ENCODE data around the gene PKP1. TPM values are rescaled to one million over a fixed set of nuclear protein-coding genes. Genes with fewer than 3 reads are reported as not detected.

PKP1 gene
- total RNA-seq, 4 donors from 2014 or later, result 0.11 to 0.94 (median 0.54) TPM; not detected in 1

GRCh38 chr1:201282216-201282615 lies 1.1 kb upstream of the PKP1 start:
- H3K27me3 ChIP-seq, result no peaks in the 10 kb centered on the region

GRCh38 chr1:201283836-201284553 lies 689 bp downstream of the PKP1 start:
- Histone ChIP-seq H3K4me3 (replicated peaks in 1 of 3) (peak overlapping the region in 1 of 3 donors; percentile 2), H3K27me3 (no peaks in the 10 kb centered on the region), H3K36me3 (no peaks in the 10 kb centered on the region), H3K27ac (no peak overlapping the region), H3K9me3 (no peaks in the 10 kb centered on the region), H3K4me1 (peaks cover 9 to 25% of the 10 kb centered on the region in 2 donors)
- no peak for DNase-seq
- TF ChIP-seq POLR2A (IDR thresholded peaks at IDR 0.05), result no peak
- TF ChIP-seq CTCF (IDR thresholded peaks at IDR 0.05), result no peak
- WGBS, 2 donors, result 71 to 74% methylated on average over 27 to 29 of the region's 53 CpGs
- intact Hi-C loops (cut with DNase I), result no loop called here

More at GRCh38 chr1:201282216-201282615, 1.1 kb upstream of the PKP1 start:
- Histone ChIP-seq H3K36me3 (no peaks in the 10 kb centered on the region), H3K27ac (no peak overlapping the region), H3K4me1 (peaks cover 5 to 13% of the 10 kb centered on the region in 2 donors), H3K9me3 (no peaks in the 10 kb centered on the region), H3K4me3 (replicated peaks in 1 of 3) (no peak overlapping the region)
- TF ChIP-seq POLR2A (IDR thresholded peaks at IDR 0.05) (no peak), CTCF (IDR thresholded peaks at IDR 0.05) (no peak)
- intact Hi-C loops (cut with DNase I), result no loop called here
- WGBS, 2 donors, result 90 to 94% methylated on average over 6 of the region's 6 CpGs
- no peak for DNase-seq

- Histone ChIP-seq H3K9me3 (no peaks in the 10 kb centered on the region), H3K27ac (no peak overlapping the region), H3K27me3 (no peaks in the 10 kb centered on the region), H3K36me3 (no peaks in the 10 kb centered on the region), H3K4me3 (replicated peaks in 1 of 3) (no peak overlapping the region), H3K4me1 (peaks cover 12 to 32% of the 10 kb centered on the region in 2 donors)
- DNase-seq, result no peak
- 81 to 84% methylated on average over 6 of the region's 6 CpGs for WGBS, 2 donors
- intact Hi-C loops (cut with DNase I), result no loop called here
- TF ChIP-seq POLR2A (IDR thresholded peaks at IDR 0.05) (no peak), CTCF (IDR thresholded peaks at IDR 0.05) (no peak)
These were observed 1.3 kb downstream of the PKP1 start for GRCh38 chr1:201284636-201285035.

- Histone ChIP-seq H3K36me3 (no peaks in the 10 kb centered on the region), H3K9me3 (no peaks in the 10 kb centered on the region), H3K27me3 (no peaks in the 10 kb centered on the region), H3K4me1 (peaks cover 12 to 38% of the 10 kb centered on the region in 2 donors), H3K4me3 (replicated peaks in 1 of 3) (no peak overlapping the region), H3K27ac (no peak overlapping the region)
- intact Hi-C loops (cut with DNase I), result no loop called here
- 88 to 94% methylated on average over 7 of the region's 7 CpGs for WGBS, 2 donors
- TF ChIP-seq CTCF (IDR thresholded peaks at IDR 0.05) (no peak), POLR2A (IDR thresholded peaks at IDR 0.05) (no peak)
- no peak for DNase-seq
These were observed 2.5 kb downstream of the PKP1 start for GRCh38 chr1:201285846-201286245.

GRCh38 chr1:201286445-201286844 lies 3.1 kb downstream of the PKP1 start:
- WGBS, 2 donors, result 100% methylated on average over 1 of the region's 1 CpG; no CpG with 5 or more reads in 1 of the 2 donors
- Histone ChIP-seq H3K4me1 (peaks cover 12 to 38% of the 10 kb centered on the region in 2 donors), H3K4me3 (replicated peaks in 1 of 3) (no peak overlapping the region), H3K27ac (no peak overlapping the region), H3K27me3 (no peaks in the 10 kb centered on the region), H3K9me3 (no peaks in the 10 kb centered on the region), H3K36me3 (no peaks in the 10 kb centered on the region)
- TF ChIP-seq CTCF (IDR thresholded peaks at IDR 0.05) (no peak), POLR2A (IDR thresholded peaks at IDR 0.05) (no peak)
- no peak for DNase-seq
- intact Hi-C loops (cut with DNase I), result no loop called here
